NCI-H1048 (cell line): ENCODE measurements around the gene HID1.
"Not testable (repeated sequence)": the region's sequence is repeated elsewhere in the genome, so short reads cannot be mapped to it uniquely, and the experiment has no call there.

Source experiments
- DNase-seq: peaks from one replicate; lab custom pipeline; 2025; lab: John Stamatoyannopoulos, UW

Gene HID1

GRCh38 chr17:74921769-74922168, 50.8 kb downstream of the HID1 start:
- DNase-seq, result no peak

- no peak for DNase-seq
Measured at GRCh38 chr17:74921026-74921681, 51.4 kb downstream of the HID1 start.

GRCh38 chr17:74920642-74921025, 51.9 kb downstream of the HID1 start:
- no peak for DNase-seq

DNA sequence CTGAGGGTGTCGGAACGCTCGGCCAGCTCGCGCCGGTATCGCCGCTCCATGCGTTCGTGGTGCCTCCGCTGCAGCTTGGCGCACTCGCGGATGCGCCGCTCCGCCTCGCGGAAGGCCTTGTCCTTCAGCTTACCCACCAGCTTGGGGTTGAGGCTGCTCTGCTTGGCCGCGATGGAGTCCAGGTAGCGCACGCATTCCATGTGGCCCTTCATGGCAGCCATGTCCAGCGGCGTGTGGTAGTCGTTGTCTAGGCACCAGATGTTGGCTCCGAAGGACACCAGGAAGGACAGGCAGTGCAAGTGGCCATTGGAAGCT, 52.3 kb downstream of the HID1 start:
- DNase-seq, result no peak

GRCh38 chr17:74919440-74920305, 52.9 kb downstream of the HID1 start:
- DNase-seq, result no peak

- no peak for DNase-seq
Measured at GRCh38 chr17:74918906-74919305, 53.7 kb downstream of the HID1 start.

DNA sequence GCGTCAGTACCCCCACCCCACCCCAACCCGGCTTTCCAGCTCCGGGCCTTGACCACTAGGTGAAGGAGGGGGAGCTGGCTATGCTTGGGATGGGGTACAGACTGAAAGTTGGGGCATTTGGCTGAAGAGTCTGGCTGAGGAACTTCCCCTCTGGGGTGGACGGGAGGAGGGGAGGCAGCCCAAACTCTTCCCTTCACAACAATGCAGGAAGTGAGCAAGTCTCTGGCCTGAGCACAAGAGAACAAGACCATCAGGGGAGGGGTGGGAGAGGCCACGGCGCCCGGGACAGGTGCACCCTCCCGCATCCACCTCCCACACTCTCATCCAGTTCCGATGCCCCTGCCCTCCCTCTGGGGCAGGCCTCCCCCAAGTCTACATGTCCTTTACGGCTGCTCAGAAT, 55.1 kb downstream of the HID1 start:
- no peak for DNase-seq

GRCh38 chr17:74916851-74917199, 55.7 kb downstream of the HID1 start:
- DNase-seq, result no peak

GRCh38 chr17:74916136-74916850, 56.3 kb downstream of the HID1 start:
- no peak for DNase-seq

GRCh38 chr17:74911423-74911822, 61.1 kb downstream of the HID1 start:
- not testable (repeated sequence) for DNase-seq

GRCh38 chr17:74909097-74909496, 63.5 kb downstream of the HID1 start:
- not testable (repeated sequence) for DNase-seq

- DNase-seq, result no peak
Measured at GRCh38 chr17:74907012-74907411, 65.5 kb downstream of the HID1 start.

GRCh38 chr17:74906214-74906793, 66.3 kb downstream of the HID1 start:
- DNase-seq, result not testable (repeated sequence)

DNA sequence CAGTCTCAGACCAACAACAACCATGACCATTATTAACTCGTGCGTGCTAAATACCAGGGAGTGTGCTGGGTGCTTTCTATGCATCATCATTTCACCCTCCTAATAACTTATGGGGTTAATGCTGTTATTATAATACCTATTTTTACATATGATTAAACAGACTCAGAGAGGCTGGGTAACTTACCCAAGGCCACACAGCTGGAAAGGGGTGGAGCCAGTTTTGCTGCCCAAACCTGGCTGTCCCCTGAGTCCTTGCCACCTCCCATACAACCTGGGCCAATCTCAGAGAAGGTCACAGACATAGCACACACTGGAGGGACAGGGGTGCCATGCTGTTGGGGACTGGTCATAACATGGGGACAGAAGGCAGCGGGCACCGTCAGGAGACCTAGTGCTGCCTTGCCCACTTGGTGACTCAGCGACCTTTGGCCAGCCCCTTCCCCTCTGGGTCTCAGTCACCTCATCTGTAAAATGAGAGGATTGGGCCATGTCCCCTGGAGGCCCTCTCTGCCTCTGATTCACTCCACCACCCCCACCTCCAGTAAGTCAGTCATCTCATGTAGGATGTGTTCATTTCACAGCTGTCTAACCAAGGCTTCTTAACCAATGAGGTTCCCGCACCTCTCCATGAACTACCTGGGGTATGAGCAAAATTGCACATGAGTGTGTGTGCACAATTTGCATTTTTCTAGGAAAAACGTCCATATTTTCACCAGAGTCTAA, 67.7 kb downstream of the HID1 start:
- DNase-seq, result no peak

- DNase-seq, result no peak
Measured at GRCh38 chr17:74903671-74904070, 68.9 kb downstream of the HID1 start.

DNA sequence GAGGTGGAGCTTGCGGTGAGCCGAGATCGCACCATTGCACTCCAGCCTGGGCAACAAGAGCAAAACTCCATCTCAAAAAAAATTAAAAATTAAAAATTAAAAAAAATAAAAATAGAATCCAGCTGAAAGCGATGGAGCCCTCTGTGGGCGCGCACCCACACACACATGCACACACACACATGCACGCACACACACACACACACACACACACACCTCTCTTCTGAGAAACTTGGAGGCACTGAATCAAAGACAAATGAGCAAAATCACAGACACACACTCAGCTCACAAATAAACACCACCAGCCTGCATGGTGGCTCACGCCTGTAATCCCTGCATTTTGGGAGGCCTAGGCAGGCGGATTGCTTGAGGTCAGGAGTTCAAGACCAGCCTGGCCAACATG, 69.5 kb downstream of the HID1 start:
- DNase-seq, result no peak

- no peak for DNase-seq
Measured at GRCh38 chr17:74901353-74902135, 71.0 kb downstream of the HID1 start.
